GM21390 (cell line): ENCODE measurements around the gene CUX1.

ENCODE experiments used
- ATAC-seq: cut with Tn5 transposase; IDR thresholded peaks from one replicate; pipeline ENCODE4 v1.9.1; 2021; ENCODE audit not compliant: unreplicated experiment

CUX1 gene

GRCh38 chr7:102254521-102254920, 437.1 kb downstream of the CUX1 start:
- no peak for ATAC-seq

GRCh38 chr7:102255501-102255900, 438.1 kb downstream of the CUX1 start:
- no peak for ATAC-seq

GRCh38 chr7:102255916-102256315, 438.5 kb downstream of the CUX1 start:
- ATAC-seq, result no peak

GRCh38 chr7:102258073-102258748, 440.8 kb downstream of the CUX1 start:
- no peak for ATAC-seq

GRCh38 chr7:102258749-102259107, 441.3 kb downstream of the CUX1 start:
- ATAC-seq, result no peak

- ATAC-seq, result no peak
Measured at GRCh38 chr7:102260856-102261255, 443.4 kb downstream of the CUX1 start.

GRCh38 chr7:102261451-102261850, 444.0 kb downstream of the CUX1 start:
- ATAC-seq, result no peak

- ATAC-seq, result no peak
Measured at GRCh38 chr7:102262546-102262945, 445.1 kb downstream of the CUX1 start.

- no peak for ATAC-seq
Measured at GRCh38 chr7:102264367-102264891, 447.0 kb downstream of the CUX1 start.

GRCh38 chr7:102266541-102266940, 449.1 kb downstream of the CUX1 start:
- ATAC-seq, result no peak

GRCh38 chr7:102268635-102269034, 451.2 kb downstream of the CUX1 start:
- ATAC-seq, result no peak

- ATAC-seq, result no peak
Measured at GRCh38 chr7:102270178-102270887, 452.9 kb downstream of the CUX1 start.

GRCh38 chr7:102271158-102271798, 453.9 kb downstream of the CUX1 start:
- no peak for ATAC-seq

- peak; percentile 53 for ATAC-seq
Measured at GRCh38 chr7:102272075-102272916, 454.9 kb downstream of the CUX1 start.

- no peak for ATAC-seq
Measured at GRCh38 chr7:102272917-102273748, 455.7 kb downstream of the CUX1 start.

- no peak for ATAC-seq
Measured at GRCh38 chr7:102273749-102274712, 456.6 kb downstream of the CUX1 start.

GRCh38 chr7:102275123-102275703, 457.8 kb downstream of the CUX1 start:
- no peak for ATAC-seq

- ATAC-seq, result no peak
Measured at GRCh38 chr7:102277901-102278300, 460.5 kb downstream of the CUX1 start.
